ENCODE measurements around the gene AK1.

The AK1 gene, protein sequence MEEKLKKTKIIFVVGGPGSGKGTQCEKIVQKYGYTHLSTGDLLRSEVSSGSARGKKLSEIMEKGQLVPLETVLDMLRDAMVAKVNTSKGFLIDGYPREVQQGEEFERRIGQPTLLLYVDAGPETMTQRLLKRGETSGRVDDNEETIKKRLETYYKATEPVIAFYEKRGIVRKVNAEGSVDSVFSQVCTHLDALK

DNA sequence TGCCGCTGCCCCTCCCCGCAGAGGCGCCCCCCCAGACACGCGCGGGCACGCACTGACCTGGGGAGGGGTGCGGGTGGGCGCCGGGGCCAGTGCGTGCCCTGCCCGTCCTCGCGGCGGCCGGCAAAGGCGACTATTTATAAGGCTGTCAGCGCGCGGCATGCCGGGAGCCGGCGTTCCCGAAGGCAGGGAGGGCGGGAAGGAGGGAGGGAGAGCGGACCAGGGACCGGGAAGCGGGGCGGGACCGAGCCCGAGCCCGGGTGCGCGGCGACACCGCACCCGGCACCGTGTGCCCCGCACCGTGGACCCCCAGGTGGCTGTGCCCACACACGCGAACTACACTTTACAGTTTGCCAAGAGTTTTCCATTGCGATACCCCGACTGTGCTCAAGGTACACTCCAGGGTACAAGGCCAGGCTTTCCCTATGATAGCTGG is at the start of gene AK1:
TSS of gene AK1 (minus strand) at position 110 of the 433 bp plus-strand sequence. CDS start 3,058 bp downstream, outside the sequence.
- Histone ChIP-seq H3K4me1 (ENCODE audit: insufficient read depth, low read length) (peaks cover 47% of the 10 kb centered on the region), H2AFZ (ENCODE audit: low read depth, low read length) (peak within 1 kb of the TSS; percentile 60), H3K36me3 (ENCODE audit: insufficient read depth, low read length) (no peaks in the 10 kb centered on the region), H3K9me3 (ENCODE audit: low read length) (no peaks in the 10 kb centered on the region), H3K4me3 (ENCODE audit: low read length) (peak within 1 kb of the TSS; percentile 46), H3K27me3 (ENCODE audit: insufficient read depth, low read length) (no peaks in the 10 kb centered on the region)

DNA sequence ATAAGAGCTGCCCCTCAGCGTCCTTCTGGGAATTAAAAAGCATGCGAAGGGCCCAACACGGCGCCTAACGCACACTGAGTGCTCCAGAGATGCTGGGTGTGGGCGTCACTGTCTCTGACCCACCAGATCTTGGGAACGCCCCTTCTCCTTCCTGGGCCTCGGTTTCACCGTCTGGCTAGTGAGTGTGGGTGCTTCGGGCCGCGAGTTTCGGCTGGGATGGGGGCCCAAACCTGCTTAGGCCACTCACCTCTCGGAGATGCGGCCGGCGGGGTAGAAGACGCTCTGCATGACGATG is 49.4 kb upstream of the AK1 start:
- Histone ChIP-seq H3K27me3 (ENCODE audit: insufficient read depth, low read length) (peaks cover 42% of the 10 kb centered on the region), H2AFZ (ENCODE audit: low read depth, low read length) (no peak overlapping the region), H3K4me3 (ENCODE audit: low read length) (no peak overlapping the region), H3K4me1 (ENCODE audit: insufficient read depth, low read length) (peaks cover 17% of the 10 kb centered on the region), H3K36me3 (ENCODE audit: insufficient read depth, low read length) (no peaks in the 10 kb centered on the region), H3K9me3 (ENCODE audit: low read length) (no peaks in the 10 kb centered on the region)

DNA sequence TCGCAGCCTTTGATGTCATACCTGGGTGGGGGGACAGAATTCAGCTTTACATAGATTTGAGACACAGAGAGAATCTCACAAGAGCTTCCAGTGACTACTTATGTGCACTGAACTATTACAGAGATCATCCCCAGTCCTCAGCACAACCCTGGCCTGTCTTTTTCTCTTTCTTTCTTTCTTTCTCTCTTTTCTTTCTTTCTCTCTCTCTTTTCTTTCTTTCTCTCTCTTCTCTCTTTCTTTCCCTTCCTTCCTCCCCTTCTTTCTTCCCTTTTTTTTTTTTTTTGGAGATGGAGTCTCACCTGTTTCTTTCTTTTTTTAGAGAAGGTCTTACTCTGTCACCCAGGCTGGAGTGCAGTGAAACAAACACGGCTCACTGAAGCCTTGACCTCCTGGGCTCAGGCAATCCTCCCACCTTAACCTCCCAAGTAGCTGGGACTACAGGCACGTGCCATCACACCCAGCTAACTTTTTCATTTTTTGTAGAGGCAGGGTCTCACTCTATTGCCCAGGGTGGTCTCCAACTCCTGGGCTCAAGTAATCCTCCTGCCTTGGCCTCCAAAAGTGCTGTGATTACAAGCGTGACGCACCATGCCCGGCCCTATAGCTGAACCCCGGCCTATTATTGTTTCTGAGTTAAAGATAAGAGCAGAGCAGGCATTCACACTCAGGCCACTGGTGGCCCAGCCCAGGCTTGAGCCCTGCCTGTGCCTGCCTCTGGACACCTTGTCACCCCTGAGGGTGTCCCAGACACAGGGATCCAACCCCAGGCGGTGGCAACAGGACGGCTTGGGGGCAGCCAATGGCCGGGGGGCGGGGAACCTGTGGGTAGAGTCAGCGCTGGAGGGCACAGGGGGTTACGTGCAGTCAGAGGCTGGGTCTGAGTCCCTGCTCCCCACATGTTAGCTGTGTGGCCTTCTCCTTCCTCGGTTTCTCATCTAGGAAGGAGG is 48.8 kb upstream of the AK1 start:
- Histone ChIP-seq H3K27me3 (ENCODE audit: insufficient read depth, low read length) (peaks cover 42% of the 10 kb centered on the region), H3K9me3 (ENCODE audit: low read length) (no peaks in the 10 kb centered on the region), H3K4me1 (ENCODE audit: insufficient read depth, low read length) (peaks cover 13% of the 10 kb centered on the region), H2AFZ (ENCODE audit: low read depth, low read length) (no peak overlapping the region), H3K4me3 (ENCODE audit: low read length) (no peak overlapping the region), H3K36me3 (ENCODE audit: insufficient read depth, low read length) (no peaks in the 10 kb centered on the region)

DNA sequence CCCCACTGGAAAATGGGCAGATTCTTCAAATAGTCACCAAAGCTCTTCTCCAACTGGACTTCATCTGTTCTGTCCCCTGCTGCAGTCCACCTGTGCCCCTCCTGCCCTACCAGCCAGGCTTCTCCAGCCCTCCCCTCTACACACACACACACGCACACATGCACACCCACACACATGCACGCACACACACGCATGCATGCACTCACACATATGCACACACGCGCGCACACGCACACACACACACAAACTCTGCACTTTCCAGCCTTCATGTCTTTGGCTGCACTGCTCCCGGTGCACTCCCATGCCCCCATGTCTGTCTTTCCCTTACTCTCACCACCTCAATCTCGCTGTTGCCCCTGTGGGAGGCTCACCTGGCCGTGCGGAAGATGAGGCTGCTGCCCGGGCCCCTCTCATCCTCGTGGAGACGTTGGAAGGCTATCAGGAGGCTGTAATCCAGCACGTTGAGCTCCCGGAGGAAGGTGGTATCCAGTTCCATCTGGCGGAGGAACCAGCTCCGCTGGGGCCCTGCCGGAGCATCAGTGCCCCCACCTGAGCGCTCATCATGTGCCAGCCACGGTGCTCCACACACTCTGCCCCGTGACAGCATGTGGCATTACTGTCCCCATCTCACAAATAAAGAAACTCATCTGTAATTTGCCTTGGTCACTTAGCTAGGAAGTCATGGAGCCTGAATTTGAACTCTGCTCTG is 47.4 kb upstream of the AK1 start:
- Histone ChIP-seq H3K9me3 (ENCODE audit: low read length) (no peaks in the 10 kb centered on the region), H3K36me3 (ENCODE audit: insufficient read depth, low read length) (no peaks in the 10 kb centered on the region), H3K4me3 (ENCODE audit: low read length) (no peak overlapping the region), H3K4me1 (ENCODE audit: insufficient read depth, low read length) (peaks cover 4% of the 10 kb centered on the region), H2AFZ (ENCODE audit: low read depth, low read length) (no peak overlapping the region), H3K27me3 (ENCODE audit: insufficient read depth, low read length) (peaks cover 42% of the 10 kb centered on the region)

DNA sequence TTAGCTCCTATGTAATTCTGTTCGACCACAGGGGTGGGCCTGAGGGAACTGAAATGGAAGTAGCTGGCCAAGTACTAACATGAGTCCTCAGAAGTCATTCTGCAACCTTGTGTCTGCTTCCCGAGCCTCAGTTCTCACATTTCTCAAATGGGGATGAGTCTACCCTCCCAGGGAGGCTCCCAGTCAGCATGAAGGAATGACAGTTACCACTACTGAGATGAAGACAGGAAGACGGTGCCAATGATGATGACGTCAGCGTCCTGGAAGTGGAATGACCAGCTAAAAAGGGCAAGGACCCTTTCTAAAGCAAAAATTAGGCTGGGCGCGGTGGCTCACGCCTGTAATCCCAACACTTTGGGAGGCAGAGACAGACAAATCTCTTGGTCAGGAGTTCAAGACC is 46.3 kb upstream of the AK1 start:
- Histone ChIP-seq H3K9me3 (ENCODE audit: low read length) (no peaks in the 10 kb centered on the region), H3K4me1 (ENCODE audit: insufficient read depth, low read length) (peaks cover 4% of the 10 kb centered on the region), H3K27me3 (ENCODE audit: insufficient read depth, low read length) (peaks cover 38% of the 10 kb centered on the region), H2AFZ (ENCODE audit: low read depth, low read length) (no peak overlapping the region), H3K4me3 (ENCODE audit: low read length) (no peak overlapping the region), H3K36me3 (ENCODE audit: insufficient read depth, low read length) (no peaks in the 10 kb centered on the region)

DNA sequence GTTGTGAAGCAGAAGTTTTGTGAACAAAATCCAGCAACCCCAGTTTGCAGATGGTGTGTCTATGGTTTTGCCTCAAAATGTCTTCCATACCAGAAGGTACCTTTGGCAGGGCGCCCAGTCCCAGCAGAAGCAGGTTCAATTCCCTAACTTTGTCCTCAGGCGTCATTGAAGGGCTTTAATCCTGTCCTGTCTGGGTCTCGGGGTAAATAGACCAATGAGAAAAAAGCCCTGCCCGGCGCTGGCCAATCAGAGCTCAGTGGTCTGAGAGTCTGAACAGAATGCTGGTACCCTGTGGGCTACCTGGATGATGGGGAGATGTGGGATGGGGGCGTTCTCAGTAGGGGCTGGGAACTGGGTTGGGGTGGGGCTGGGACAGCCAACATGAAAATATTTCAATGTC is 45.6 kb upstream of the AK1 start:
- H3K27me3 ChIP-seq (ENCODE audit: insufficient read depth, low read length), result peaks cover 31% of the 10 kb centered on the region

DNA sequence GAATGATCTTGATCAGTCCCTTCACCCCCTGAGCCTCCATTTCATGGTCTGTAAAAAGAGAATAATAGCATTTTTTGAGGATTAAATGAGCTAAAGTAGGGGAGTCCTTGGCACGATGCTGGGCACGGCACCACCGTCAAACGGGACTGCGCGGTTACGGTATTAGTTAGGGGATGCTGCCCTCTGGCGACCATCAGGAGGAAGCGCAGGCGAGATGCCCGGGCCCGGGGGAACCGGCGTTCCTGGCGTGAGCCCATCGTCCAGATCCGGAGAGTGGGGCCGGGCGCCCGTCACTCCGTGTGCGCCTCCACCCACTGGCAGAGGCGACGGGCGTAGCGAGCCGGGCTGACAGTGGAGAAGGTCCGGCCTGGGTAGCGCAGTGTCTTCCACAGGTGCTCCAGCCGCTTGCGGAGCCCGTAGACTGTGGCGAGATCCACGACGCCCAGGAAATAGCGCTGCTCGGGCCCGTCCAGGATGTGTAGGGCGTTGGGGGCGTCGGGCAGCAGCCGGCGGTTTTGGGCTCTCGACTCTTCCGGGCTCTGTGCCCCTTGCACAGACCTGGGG is 44.2 kb upstream of the AK1 start:
- H3K27me3 ChIP-seq (ENCODE audit: insufficient read depth, low read length), result peaks cover 19% of the 10 kb centered on the region
- no peak overlapping the region for H2AFZ ChIP-seq (ENCODE audit: low read depth, low read length)
- peaks cover 5% of the 10 kb centered on the region for H3K4me1 ChIP-seq (ENCODE audit: insufficient read depth, low read length)
- H3K4me3 ChIP-seq (ENCODE audit: low read length), result no peak overlapping the region
- H3K9me3 ChIP-seq (ENCODE audit: low read length), result no peaks in the 10 kb centered on the region
- H3K36me3 ChIP-seq (ENCODE audit: insufficient read depth, low read length), result no peaks in the 10 kb centered on the region

More for the DNA sequence above, 45.6 kb upstream of the AK1 start:
- peaks cover 7% of the 10 kb centered on the region for H3K4me1 ChIP-seq (ENCODE audit: insufficient read depth, low read length)
- no peak overlapping the region for H2AFZ ChIP-seq (ENCODE audit: low read depth, low read length)
- no peaks in the 10 kb centered on the region for H3K9me3 ChIP-seq (ENCODE audit: low read length)
- no peaks in the 10 kb centered on the region for H3K36me3 ChIP-seq (ENCODE audit: insufficient read depth, low read length)
- no peak overlapping the region for H3K4me3 ChIP-seq (ENCODE audit: low read length)

DNA sequence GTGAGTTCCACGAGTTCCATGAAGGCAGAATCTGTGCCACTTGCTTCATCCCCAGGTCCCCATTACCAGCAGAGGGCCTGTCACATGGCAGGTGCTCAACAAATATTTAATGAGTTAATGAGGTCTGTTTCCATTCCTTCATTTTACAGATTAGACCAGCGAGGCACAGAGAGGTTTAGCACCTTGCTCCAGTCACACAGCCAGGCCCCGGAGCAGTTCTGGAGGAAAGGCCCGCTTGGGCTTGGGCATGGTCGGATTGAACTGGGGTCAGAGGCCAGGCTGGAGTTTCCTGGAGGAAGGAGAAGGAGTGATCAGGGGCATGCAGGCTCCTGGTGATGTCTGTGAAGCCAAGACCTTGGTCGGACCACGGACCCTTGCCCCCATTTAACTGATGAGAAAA is 43.3 kb upstream of the AK1 start:
- no peak overlapping the region for H2AFZ ChIP-seq (ENCODE audit: low read depth, low read length)
- no peaks in the 10 kb centered on the region for H3K36me3 ChIP-seq (ENCODE audit: insufficient read depth, low read length)
- H3K4me3 ChIP-seq (ENCODE audit: low read length), result no peak overlapping the region
- peaks cover 13% of the 10 kb centered on the region for H3K4me1 ChIP-seq (ENCODE audit: insufficient read depth, low read length)
- peaks cover 11% of the 10 kb centered on the region for H3K27me3 ChIP-seq (ENCODE audit: insufficient read depth, low read length)
- no peaks in the 10 kb centered on the region for H3K9me3 ChIP-seq (ENCODE audit: low read length)

DNA sequence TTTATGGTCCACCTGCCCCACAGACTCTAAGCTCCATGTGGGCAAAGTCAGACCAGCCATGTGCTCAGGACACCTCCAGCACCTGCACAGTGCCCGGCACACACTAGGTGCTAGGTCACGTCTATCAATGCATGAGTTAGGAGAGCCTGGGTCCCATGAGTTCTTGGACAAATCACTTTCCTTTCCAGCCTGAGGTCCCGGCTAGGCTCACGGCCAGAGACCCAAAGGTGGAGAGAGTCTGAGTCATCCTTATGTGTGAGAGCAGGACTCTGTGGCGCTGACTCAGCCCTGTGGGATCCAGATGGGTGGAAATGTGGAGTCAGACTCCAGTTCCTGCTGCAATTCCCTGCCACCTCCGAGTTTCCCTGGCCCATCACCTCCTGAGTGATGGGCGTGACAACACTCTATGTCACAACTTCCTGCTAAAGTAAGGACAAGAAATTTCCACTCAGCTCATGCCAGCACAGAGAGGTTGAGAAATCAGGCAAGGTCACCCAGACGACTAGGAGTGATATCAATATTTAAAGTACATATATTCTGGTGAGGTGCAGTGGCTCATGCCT is 41.9 kb upstream of the AK1 start:
- peaks cover 13% of the 10 kb centered on the region for H3K4me1 ChIP-seq (ENCODE audit: insufficient read depth, low read length)
- no peak overlapping the region for H2AFZ ChIP-seq (ENCODE audit: low read depth, low read length)
- H3K36me3 ChIP-seq (ENCODE audit: insufficient read depth, low read length), result no peaks in the 10 kb centered on the region
- H3K4me3 ChIP-seq (ENCODE audit: low read length), result no peak overlapping the region
- peaks cover 2% of the 10 kb centered on the region for H3K27me3 ChIP-seq (ENCODE audit: insufficient read depth, low read length)
- H3K9me3 ChIP-seq (ENCODE audit: low read length), result no peaks in the 10 kb centered on the region

DNA sequence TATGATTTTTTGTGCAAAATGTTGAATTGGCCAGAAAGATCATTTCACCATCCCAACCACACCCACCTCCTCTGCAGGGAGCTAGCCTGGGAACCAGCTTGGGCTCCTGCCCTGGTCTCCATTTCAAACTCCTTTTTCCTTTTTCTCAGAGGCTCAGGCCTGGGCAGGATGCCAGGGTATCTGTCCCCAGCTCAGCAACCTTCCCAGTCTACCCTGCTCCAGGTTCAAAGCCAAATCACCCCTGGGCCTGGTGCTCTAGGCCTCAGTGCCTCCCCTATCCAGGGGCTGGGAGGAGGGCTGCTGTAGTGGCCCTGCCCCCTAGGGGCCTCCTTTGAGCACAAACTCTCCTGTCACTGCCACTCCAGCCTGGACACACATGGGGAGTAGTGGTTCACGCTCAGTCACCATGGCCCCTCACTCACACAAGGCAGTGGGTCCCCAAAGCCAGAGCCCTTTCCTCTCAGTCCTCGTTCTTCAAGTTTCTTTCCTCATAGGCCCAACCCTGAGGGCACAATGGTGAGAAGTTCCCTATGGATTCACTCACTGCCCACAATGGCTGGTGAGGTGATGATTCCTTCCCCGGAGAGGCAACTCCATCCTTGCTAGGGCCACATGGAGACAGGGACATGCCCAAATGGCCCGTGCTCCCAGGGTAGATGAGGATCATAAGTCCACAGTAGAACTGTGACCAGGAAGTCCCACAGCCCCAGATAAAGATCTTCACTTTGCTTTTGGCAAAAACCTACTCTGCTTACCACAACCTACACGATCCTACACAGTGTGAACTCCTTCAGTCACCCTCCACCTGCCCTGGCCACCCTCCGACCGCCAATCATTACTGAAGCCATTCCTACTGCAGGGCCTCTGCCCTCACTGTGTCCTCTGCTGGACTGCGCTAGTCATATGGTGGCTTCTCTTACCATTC is 41.0 kb upstream of the AK1 start:
- H3K4me3 ChIP-seq (ENCODE audit: low read length), result no peak overlapping the region
- H3K9me3 ChIP-seq (ENCODE audit: low read length), result no peaks in the 10 kb centered on the region
- no peaks in the 10 kb centered on the region for H3K36me3 ChIP-seq (ENCODE audit: insufficient read depth, low read length)
- H2AFZ ChIP-seq (ENCODE audit: low read depth, low read length), result no peak overlapping the region
- peaks cover 13% of the 10 kb centered on the region for H3K4me1 ChIP-seq (ENCODE audit: insufficient read depth, low read length)
- peaks cover 2% of the 10 kb centered on the region for H3K27me3 ChIP-seq (ENCODE audit: insufficient read depth, low read length)

DNA sequence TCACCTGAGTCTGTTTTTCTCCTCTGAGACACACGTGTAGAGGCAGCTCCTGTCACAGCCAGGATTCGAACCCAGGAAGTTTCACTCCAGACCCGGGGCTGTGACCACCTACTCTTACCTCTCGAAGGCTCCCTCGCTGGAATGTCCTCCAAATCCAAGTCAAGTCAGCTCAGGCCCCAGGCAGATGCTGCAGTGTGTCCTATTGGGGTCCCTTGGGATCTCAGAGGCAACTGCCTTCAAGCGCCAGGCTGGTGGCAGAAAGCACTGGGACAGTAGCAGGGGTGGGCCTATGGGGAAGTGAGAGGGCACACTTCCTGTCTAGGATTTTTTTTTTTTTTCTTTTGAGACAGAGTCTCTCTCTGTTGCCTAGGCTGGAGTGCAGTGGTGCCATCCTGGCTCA is 40.1 kb upstream of the AK1 start:
- Histone ChIP-seq H3K4me1 (ENCODE audit: insufficient read depth, low read length) (peaks cover 13% of the 10 kb centered on the region), H3K27me3 (ENCODE audit: insufficient read depth, low read length) (no peaks in the 10 kb centered on the region), H2AFZ (ENCODE audit: low read depth, low read length) (no peak overlapping the region), H3K9me3 (ENCODE audit: low read length) (no peaks in the 10 kb centered on the region), H3K36me3 (ENCODE audit: insufficient read depth, low read length) (no peaks in the 10 kb centered on the region), H3K4me3 (ENCODE audit: low read length) (peak overlapping the region; percentile 51)
